Panc1 (cell line): Measurements from ENCODE around the gene RPS3. TPM values are rescaled to one million over a fixed set of nuclear protein-coding genes. Genes with fewer than 3 reads are reported as not detected.
"Not testable (repeated sequence)": the region's sequence is repeated elsewhere in the genome, so short reads cannot be mapped to it uniquely, and the experiment has no call there.

Experiments used
- ATAC-seq: fragments of 200-7000 bp; cut with Tn5 transposase; 2 replicates; pipeline ENCODE4 v1.9.1; 2020; ENCODE audit warnings: mild to moderate bottlenecking, moderate library complexity
- BruUV-seq: library from RNA; stranded (reverse); fragments of 400-500 nt; replicated peaks from 2 replicates; lab custom pipeline; 2021; lab: Mats Ljungman, UMichigan
- CTCF ChIA-PET: fragments of 300-600 bp; sonication (Branson Sonifier 250); formaldehyde crosslinking; loops from one replicate; lab custom pipeline; 2022; ENCODE audit warnings: antibody characterized with exemption; lab: Charles Lee
- POLR2A ChIA-PET: fragments of 300-600 bp; sonication (Branson Sonifier 250); formaldehyde crosslinking; loops from one replicate; lab custom pipeline; 2022; ENCODE audit warnings: antibody characterized with exemption; lab: Charles Lee
- DNase-seq: peaks from one replicate; pipeline ENCODE4 v3.0.0-alpha.2; 2010; ENCODE audit warnings: low read depth, low spot score
- H3K27ac ChIP-seq: 2 replicates; pipeline ENCODE4 v1.5.1; 2011; ENCODE audit warnings: mild to moderate bottlenecking, low read length, inconsistent platforms
- H3K27me3 ChIP-seq: fragments of 200-500 bp; sonication (Bioruptor generic); 2 replicates; pipeline ENCODE4 v1.6.0; 2014; ENCODE audit warnings: low read length, inconsistent platforms; ENCODE audit not compliant: control insufficient read depth, insufficient read depth
- H3K36me3 ChIP-seq: fragments of 200-500 bp; sonication (Bioruptor generic); 2 replicates; pipeline ENCODE4 v1.5.1; 2014; ENCODE audit warnings: inconsistent platforms, mild to moderate bottlenecking, low read length, moderate library complexity; ENCODE audit not compliant: control insufficient read depth, insufficient read depth
- H3K4me1 ChIP-seq: 2 replicates; pipeline ENCODE4 v1.5.1; 2011; ENCODE audit warnings: inconsistent platforms, mild to moderate bottlenecking, low read length, moderate library complexity; ENCODE audit not compliant: control insufficient read depth, insufficient read depth
- H3K4me3 ChIP-seq, 2 experiments: 2 replicates each; pipeline ENCODE4 v1.5.1; 2011 to 2012; ENCODE audit warnings: low read depth in 2 of 2, low read length in 2 of 2, mild to moderate bottlenecking in 2 of 2, inconsistent platforms in 1 of 2, moderate library complexity in 1 of 2
- H3K9me3 ChIP-seq: fragments of 200-500 bp; sonication (Bioruptor generic); 2 replicates; pipeline ENCODE4 v1.5.1; 2014; ENCODE audit warnings: low read depth, mild to moderate bottlenecking, inconsistent platforms, low read length, moderate library complexity; ENCODE audit not compliant: control insufficient read depth, insufficient read depth
- POLR2AphosphoS5 ChIP-seq: IDR thresholded peaks from 2 replicates; pipeline ENCODE4 v1.6.1; 2012; ENCODE audit warnings: mild to moderate bottlenecking, low read depth, low read length, moderate library complexity
- REST ChIP-seq, 2 experiments: IDR thresholded peaks; 2 replicates each; pipeline ENCODE4 v1.6.1; 2011 to 2012; ENCODE audit warnings: low read depth in 2 of 2, control low read depth in 1 of 2, low read length in 1 of 2, mild to moderate bottlenecking in 1 of 2, moderate library complexity in 1 of 2; ENCODE audit not compliant: insufficient read depth in 1 of 2
- SIN3A ChIP-seq: IDR thresholded peaks from 2 replicates; pipeline ENCODE4 v1.6.1; 2012; ENCODE audit warnings: low read depth, mild to moderate bottlenecking, low read length, moderate library complexity, borderline replicate concordance; ENCODE audit not compliant: insufficient read depth
- TCF7L2 ChIP-seq: IDR thresholded peaks from 2 replicates; pipeline ENCODE4 v1.6.1; 2011; ENCODE audit warnings: mild to moderate bottlenecking, low read depth, low read length, inconsistent platforms
- in situ Hi-C: cut with HindIII; loops from 2 replicates; pipeline ENCODE4 v1.10.0; 2016; ENCODE audit warnings: low sequenced_read_pairs, low pct_unique_long_range_greater_than_20kb
- intact Hi-C: fragments of 100-400 bp; cut with micrococcal nuclease; formaldehyde crosslinking; loops from one replicate; pipeline ENCODE4 v1.10.0; 2022; ENCODE audit not compliant: unreplicated experiment
- total RNA-seq: library from RNA; stranded (reverse); gene quantifications from one replicate; pipeline ENCODE4 v1.2.1, GENCODE V29; 2021; ENCODE audit not compliant: unreplicated experiment
- TF ChIP-seq, protein P1 (sequence below): fragments of 450-650 bp; IDR thresholded peaks from 2 replicates; pipeline ENCODE4 v1.5.1; 2017; ENCODE audit warnings: mild to moderate bottlenecking

Gene RPS3
- total RNA-seq, 1 experiment from 2014 or later = 2,945 TPM

DNA sequence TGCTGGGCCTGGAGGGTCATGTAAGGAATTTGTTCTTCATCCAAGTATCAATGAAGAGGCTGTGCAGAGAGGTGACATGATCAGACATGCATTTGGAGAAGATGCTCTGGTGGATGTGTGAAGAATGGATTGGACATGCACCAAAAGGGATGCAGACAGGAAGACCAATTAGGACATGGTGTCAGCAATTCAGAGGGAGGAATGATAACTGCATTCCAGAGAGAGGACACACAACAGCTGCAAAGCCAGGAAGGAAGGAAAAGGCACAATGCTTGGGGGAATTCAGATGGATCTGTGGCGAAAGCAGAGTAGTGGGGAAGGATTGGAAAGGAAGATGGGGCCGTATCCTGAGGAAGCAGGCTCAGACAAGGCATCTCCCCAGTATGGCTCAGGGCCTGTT is 42.7 kb upstream of the RPS3 start:
- H3K27ac ChIP-seq = 0 out of 2 replicates have a peak overlapping the region, but pooled peaks have one; percentile 13
- no peaks in the 10 kb centered on the region for H3K36me3 ChIP-seq
- DNase-seq = no peak
- in situ Hi-C loops = no loop called here
- no peak overlapping the region for H3K4me3 ChIP-seq
- no TSS peak for BruUV-seq
- ATAC-seq = no peak
- CTCF ChIA-PET = interaction anchor here (0.6 kb wide), 1 partner anchor 23 kb away, joined by 8 read pairs; no protein-coding TSS in a partner anchor
- POLR2A ChIA-PET = interaction anchor here (0.5 to 0.6 kb wide), 2 partner anchors 62 to 68 kb away, joined by 4 to 5 read pairs; no protein-coding TSS in a partner anchor
- no peaks in the 10 kb centered on the region for H3K9me3 ChIP-seq
- peaks cover 10% of the 10 kb centered on the region for H3K4me1 ChIP-seq
- no peaks in the 10 kb centered on the region for H3K27me3 ChIP-seq
- intact Hi-C loops = no loop called here
- TF ChIP-seq, protein P1, sequence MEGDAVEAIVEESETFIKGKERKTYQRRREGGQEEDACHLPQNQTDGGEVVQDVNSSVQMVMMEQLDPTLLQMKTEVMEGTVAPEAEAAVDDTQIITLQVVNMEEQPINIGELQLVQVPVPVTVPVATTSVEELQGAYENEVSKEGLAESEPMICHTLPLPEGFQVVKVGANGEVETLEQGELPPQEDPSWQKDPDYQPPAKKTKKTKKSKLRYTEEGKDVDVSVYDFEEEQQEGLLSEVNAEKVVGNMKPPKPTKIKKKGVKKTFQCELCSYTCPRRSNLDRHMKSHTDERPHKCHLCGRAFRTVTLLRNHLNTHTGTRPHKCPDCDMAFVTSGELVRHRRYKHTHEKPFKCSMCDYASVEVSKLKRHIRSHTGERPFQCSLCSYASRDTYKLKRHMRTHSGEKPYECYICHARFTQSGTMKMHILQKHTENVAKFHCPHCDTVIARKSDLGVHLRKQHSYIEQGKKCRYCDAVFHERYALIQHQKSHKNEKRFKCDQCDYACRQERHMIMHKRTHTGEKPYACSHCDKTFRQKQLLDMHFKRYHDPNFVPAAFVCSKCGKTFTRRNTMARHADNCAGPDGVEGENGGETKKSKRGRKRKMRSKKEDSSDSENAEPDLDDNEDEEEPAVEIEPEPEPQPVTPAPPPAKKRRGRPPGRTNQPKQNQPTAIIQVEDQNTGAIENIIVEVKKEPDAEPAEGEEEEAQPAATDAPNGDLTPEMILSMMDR = no peak
- TF ChIP-seq SIN3A (no peak), TCF7L2 (no peak), REST (IDR thresholded peaks at IDR 0.05; ENCODE audit: insufficient read depth in 1 of 2, low read depth in 2 of 2, low read length in 1 of 2) (no peak), POLR2AphosphoS5 (no peak)

- H3K36me3 ChIP-seq, intact Hi-C loops, H3K4me1 ChIP-seq, H3K9me3 ChIP-seq, DNase-seq, POLR2A ChIA-PET, BruUV-seq, H3K27ac ChIP-seq, ATAC-seq, H3K27me3 ChIP-seq, H3K4me3 ChIP-seq, in situ Hi-C loops: not testable (repeated sequence)
- CTCF ChIA-PET = interaction anchor here (0.8 kb wide), 1 partner anchor 26 kb away, joined by 3 read pairs; no protein-coding TSS in a partner anchor
Measured at GRCh38 chr11:75362285-75362684, 37.0 kb upstream of the RPS3 start.

DNA sequence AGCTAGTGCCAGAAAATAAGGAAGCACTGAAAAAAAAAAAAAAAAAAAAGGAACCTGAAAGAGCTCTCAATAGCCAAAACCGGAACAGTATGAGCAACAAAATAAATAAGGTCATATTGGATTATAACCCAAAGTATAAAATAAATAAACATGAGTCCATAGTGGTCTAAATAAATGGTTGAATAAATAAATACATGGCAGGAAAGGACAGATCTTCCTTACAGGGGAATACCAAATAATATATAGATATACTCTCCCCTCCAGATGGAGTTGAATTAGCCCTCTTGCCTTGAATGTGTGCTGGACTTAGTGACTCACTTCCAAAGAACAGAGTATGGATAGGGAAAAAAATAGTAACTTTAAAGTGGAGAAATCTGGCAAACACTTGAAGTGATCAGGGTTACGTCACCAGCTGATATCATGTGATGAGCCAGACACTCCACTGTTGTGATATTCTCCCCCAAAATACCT is 33.6 kb upstream of the RPS3 start:
- no peaks in the 10 kb centered on the region for H3K36me3 ChIP-seq
- no peaks in the 10 kb centered on the region for H3K27me3 ChIP-seq
- H3K27ac ChIP-seq = no peak overlapping the region; the same call in 1 of the 2 replicates
- BruUV-seq = no TSS peak
- no peak for DNase-seq
- in situ Hi-C loops (no loop called here), intact Hi-C loops (no loop called here)
- H3K9me3 ChIP-seq = peaks cover 7% of the 10 kb centered on the region; the same call in 1 of the 2 replicates
- no peak overlapping the region for H3K4me3 ChIP-seq
- TF ChIP-seq, protein P1 = no peak
- no peak for TF ChIP-seq TCF7L2
- no peak for TF ChIP-seq REST (IDR thresholded peaks at IDR 0.05; ENCODE audit: insufficient read depth in 1 of 2, low read depth in 2 of 2, low read length in 1 of 2)
- TF ChIP-seq POLR2AphosphoS5 = no peak
- no peak for TF ChIP-seq SIN3A
- H3K4me1 ChIP-seq = 0 out of 2 replicates have a peak, but pooled peaks cover 4% of the 10 kb centered on the region
- peak; percentile 81 for ATAC-seq
- POLR2A ChIA-PET = no interaction called here
- CTCF ChIA-PET = interaction anchor here (0.6 kb wide), 1 partner anchor 426 kb away, joined by 3 read pairs; no protein-coding TSS in a partner anchor
